Measurements from ENCODE around the gene FGF12.
A peak's percentile ranks its signal among the peaks of the same experiment; 100 is the strongest.

The FGF12 gene

DNA sequence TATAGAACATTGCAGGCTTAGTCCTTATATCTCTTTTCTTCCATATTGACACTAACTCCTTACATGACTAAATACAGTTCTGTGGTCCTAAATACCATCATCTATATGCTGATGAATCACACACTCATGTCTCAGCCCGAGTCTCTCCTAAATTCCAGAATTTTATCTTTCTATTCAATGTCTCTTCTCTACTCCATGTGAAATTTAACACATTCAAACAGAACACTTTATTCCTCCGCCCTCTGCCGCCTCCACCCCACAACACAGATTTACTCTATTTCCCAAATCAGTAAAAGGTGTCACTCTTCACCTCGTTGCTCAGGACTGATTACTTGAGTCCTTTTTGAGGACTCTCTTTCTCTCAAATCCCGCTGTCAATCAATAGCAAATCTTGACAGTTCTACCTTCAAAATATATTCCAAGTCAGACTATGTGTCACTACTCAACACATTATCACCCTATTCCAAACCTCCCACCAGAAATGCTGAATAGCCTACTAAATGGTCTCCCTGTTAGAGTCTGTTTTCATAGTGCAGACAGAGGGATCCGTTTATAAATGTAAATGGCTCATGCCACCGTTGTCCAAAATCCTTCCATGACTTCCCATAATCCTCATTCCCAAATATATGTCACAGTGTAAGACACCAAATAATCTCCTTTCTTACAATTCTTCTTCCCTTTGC, 230.3 kb downstream of the FGF12 start:
- no peak for DNase-seq (ENCODE audit: low spot score)

DNA sequence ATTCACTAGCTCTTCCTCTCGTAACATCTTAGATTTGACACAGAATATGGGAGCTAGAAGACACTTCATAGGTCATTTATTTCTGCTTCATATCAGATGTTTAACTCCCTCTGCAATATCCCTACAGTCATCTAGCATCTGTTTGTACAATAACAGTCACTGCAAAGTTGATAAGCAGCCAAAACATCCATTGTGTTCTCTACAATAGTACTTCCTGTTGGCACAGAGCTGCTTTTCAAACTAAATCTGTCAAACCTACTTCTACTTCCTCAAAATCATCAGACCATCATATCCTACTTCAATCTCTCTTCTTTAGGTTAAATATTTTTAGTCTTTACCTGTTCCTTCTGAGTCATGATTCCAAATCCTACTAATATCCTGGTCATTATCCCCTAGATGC, 233.2 kb downstream of the FGF12 start:
- no peak for DNase-seq (ENCODE audit: low spot score)

- DNase-seq (ENCODE audit: low spot score), result no peak
These were observed 236.6 kb downstream of the FGF12 start for GRCh38 chr3:192490720-192491119.

DNA sequence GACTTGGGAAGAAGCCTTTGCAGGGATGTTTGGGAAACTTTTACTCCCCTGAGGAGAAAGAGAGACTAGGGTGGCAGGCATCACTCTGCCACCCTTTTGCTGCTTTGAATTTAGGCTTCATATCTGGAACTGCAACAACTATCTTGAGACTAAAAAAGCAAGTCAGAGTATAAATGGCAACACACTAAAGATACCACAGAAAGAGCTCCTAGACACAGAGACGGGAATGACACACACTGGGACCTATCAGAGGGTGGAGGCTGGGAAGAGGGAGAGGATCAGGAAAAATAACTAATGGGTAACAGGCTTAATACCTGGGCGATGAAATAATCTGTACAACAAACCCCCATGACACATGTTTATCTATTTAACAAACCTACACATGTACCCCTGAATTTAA, 237.8 kb downstream of the FGF12 start:
- no peak for DNase-seq (ENCODE audit: low spot score)

DNA sequence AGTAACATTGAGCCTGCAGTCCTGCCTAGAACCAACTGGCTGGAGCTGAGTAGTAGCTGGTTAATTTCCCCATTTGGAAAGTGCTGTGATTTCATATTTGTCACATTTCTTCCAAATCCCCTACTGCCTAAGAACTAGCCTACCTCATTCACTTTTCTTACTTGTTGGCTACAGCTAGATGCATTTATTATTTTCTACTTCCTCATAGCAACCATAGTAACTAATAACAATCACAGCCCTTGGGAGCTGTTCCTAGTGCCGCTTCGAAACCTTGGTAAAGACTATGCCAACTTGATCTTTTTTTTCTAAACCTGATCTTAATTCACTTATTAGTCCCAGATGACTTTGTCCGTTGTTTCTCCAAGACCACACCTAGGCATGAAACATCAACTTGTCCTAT, 240.3 kb downstream of the FGF12 start:
- DNase-seq (ENCODE audit: low spot score), result no peak

DNA sequence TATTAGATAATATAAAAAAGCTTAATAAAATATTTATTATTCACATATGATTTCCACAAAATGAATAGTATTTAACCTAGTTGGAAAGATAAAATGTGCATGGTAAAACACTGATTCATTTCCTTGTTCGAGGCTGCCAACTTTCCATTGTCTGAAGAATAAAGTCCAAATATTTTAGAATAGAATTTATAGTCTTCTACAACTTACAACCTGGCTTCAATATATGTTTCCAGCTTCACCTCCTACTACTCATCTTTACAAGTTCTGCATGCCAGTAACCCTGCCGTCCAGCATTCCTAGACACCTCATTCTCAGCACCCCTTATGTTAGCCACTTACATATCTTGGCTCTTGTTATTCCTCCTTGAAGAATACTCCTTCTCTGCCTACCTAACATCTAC, 244.5 kb downstream of the FGF12 start:
- no peak for DNase-seq (ENCODE audit: low spot score)

- no peak for DNase-seq (ENCODE audit: low spot score)
These were observed 244.9 kb downstream of the FGF12 start for GRCh38 chr3:192482391-192482790.

- no peak for DNase-seq (ENCODE audit: low spot score)
These were observed 245.7 kb downstream of the FGF12 start for GRCh38 chr3:192481638-192482037.

DNA sequence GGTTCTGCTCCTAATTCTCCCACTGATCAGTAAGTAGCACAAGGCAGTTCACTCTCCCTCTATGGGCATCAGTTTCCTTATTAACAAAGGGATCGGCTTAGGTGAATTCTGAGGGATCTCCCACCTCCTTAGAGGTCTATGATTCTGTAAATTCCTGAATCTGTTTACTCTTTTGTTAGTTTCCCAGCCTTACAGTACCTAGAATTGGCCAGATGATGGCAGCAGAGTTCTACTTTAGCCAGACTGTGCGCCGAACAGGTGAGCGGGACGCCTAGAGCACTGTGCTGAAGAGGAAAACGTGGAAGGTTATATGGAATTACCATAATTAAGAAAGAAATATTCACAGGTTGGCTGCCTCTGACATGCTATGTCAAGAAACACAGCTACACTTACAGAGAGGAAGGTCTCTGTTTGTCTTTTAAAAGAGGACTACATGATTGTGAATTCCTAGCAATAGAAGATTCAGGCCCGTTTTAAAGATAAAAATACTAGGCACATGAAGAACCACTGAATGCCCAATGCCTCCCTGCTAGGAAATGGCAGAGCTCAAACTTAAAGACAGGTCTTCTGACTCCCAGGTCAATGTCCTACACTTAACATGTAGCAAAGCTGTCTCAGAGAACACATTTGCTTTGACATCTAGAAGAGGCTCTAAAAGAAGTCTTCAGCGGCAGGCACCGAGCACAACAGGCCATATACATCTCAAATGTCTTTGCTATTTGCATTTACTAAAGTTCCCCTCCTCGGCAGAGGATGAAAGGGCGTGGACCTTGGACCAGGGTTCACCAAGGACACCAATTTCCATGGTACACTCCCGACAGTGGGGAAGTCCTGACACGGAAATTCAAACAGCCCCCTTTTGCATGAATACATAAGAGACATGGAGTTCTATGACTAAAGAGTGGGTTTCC, 259.9 kb downstream of the FGF12 start:
- DNase-seq (ENCODE audit: low spot score), result no peak

DNA sequence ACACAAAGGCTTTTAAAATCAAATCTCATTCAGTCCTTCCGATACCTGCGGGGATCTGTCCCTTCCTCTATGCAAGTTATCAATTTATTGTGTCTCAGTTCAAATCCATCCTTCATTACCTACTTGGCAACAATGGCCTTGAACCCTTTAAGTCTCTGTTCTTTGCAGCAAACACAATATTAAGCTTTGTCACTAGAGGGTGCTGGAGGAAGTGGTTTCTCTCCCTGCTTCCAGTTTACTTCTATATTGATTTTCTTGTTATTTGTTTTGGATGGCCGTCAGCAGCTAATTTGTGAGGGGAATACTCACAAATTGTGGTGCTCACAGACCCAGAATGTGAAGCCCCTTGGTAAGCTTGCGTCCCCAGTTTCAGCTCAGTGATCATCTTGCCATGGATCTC, 278.3 kb downstream of the FGF12 start:
- no peak for DNase-seq (ENCODE audit: low spot score)

DNA sequence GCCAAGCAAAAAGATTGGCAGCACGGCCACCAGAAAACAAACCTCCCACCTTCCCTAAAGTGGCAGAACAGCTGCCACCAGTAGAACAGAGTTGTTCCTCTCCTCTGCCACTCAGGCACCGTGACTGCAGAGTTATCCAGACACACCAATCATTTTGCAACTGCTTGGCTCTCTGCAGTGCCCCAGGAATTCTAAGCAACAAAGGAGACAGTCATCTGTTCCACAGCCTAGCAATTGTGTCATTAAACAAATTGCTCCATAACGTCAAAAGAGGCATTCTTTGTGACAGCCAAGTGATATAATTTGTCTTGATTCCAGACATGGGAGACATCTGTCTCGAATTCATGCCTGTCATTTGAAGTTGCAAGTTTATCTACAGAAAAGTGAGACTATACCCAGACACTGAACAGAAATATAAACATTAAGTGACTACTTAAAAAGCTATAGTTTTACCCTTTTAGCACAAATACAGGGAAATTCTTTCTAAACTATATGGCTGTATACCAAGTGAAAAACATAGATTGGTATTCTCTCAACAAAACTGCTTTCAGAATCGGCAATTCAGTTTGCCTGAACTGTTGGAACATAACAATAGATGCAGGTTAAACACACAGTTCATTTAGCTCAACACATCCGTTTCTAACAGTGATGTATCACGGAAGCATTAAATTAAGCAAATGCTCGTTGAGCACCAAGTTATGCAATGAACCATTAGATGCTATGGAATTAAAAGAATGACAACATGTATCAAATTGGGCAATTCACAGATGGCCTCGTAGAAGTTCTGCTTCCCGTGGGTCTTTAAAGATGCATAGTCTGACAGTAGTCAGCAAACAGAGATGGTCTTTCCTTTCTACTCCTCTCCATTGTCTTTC, 281.3 kb downstream of the FGF12 start:
- DNase-seq (ENCODE audit: low spot score), result no peak

DNA sequence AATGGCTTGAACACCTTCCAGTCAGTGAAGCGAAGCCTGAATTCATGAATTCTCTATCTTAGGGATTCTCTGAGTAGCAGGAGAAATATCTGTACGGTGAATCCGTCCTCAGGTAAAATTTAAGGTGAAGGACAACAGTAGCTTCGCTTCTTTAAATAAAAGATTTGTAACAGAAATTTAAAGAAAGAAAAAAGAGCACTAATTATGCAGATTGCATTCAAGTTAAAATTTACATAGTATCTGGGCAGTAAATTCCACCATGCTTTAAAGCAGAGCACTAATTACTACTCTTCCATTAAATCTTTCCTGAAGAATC, 282.6 kb downstream of the FGF12 start:
- no peak for DNase-seq (ENCODE audit: low spot score)

DNA sequence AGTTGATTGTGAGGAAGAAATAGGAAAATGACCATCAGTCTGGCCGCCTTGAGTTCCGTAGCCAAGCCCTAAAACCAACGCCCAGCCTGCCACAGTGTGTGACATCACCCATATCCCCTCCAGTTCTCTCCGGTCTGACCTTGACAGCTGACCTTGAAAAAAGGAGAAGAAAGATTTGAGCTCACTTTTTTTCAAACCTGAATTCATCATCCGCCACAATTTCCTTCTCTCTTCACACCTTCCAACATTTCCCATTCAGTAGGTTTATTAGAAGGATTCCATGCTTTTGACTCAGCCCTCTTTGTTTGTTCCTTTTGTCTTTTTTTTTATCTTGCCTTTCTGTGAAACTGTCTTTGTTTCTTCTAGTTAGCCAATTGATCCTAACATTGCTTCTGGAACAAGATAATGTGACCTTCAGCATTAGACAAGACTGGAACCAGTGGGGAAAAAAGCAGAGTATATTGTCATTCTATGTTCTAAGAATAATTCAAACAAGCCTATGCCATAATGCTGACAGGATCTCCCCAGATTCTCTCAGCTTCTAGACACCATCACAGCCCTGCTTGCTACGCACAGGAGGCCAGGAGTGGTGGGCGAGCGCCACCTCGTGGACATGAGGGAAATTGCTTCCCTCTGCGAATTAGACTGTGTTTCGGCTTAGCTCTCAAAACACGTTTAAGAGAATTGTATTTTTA, 283.1 kb downstream of the FGF12 start:
- DNase-seq (ENCODE audit: low spot score), result peak; percentile 74

- DNase-seq (ENCODE audit: low spot score), result no peak
These were observed 292.1 kb downstream of the FGF12 start for GRCh38 chr3:192435241-192435640.

- DNase-seq (ENCODE audit: low spot score), result no peak
These were observed 293.2 kb downstream of the FGF12 start for GRCh38 chr3:192434186-192434585.

DNA sequence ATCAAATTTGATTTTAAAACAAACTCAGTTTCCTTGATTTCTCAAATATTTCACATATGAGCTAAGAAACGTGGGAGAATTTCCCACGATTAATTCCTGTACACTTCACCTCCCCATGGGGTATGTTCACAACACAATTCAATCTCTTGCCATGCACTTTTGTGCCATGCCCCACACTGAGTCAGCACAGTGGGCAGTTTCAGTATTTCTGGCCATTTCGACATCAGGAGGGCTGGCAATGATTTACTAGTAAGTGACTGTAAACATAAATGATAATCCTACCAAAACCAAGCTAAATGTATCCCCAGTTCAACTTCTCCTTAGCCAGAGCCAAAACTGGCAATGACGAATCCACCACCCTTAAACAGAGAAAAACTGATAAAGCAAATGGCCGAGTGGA, 293.6 kb downstream of the FGF12 start:
- DNase-seq (ENCODE audit: low spot score), result no peak

DNA sequence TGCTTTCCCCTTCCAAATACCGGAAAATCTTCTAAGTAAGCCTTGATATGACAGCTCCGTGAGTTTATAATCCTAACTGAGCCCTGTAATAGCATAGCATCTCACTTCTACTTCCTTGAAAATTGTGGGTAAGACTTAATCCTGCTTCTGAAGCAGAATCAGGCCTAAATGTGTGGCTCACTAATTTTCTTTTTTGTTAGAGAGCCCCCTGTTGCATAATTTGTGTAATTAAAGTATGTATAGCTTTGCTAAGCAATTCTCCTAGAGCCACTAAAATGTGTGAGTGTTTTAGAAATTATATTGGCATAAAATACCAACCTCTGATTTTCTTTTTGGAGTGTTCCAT, 304.4 kb downstream of the FGF12 start:
- DNase-seq (ENCODE audit: low spot score), result no peak

DNA sequence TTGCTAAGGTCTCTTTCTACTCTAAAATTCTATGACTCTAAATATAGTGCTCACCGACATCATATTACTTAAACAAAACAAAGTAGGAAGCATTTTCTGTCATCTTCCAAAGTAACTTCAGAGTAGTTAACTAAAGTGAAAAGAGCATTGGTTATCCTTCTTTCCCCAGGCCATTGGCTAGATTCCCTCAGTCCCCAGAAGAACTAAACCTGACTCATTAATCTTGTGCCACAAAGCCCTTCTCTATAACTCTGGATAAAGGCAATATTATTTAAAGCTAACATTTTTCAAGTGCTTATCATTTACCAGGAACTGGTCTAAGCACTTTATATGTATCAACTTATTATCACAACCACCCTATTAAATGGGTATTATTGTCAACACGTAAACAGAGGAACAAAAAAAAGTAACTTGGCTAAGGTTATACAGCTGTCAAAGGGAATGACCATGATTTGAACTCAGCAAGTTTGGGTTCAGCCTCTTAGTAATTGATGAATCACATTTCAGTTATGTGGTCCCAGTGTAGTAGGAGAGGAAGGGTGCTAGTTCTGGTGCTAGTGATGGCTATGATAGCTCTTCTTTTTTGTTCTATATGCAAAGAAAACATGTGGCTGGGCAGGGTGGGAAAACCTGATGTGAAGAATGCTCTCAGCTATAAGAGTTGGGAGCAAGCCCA, 304.9 kb downstream of the FGF12 start:
- DNase-seq (ENCODE audit: low spot score), result no peak

DNA sequence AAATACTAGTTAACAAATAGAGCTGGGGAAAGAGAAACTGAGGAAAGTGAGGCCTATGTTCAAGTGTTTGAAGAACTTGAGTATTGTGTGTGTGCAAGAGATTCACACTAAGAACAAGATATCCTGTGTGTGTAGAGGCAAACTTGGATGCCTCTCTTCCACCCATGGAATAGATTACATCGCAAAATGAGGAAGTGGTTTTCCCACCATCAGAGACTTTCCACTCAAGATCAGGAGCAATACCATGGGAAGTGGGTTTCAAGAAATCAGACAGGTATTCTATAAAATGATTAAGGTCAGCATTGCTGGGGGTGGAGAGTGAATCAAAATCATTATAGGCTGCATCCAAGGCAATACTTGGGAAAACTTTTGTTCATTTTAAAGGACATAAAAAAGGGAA, 308.0 kb downstream of the FGF12 start:
- DNase-seq (ENCODE audit: low spot score), result no peak

GRCh38 chr3:192417559-192418055, 309.7 kb downstream of the FGF12 start:
- DNase-seq (ENCODE audit: low spot score), result no peak

DNA sequence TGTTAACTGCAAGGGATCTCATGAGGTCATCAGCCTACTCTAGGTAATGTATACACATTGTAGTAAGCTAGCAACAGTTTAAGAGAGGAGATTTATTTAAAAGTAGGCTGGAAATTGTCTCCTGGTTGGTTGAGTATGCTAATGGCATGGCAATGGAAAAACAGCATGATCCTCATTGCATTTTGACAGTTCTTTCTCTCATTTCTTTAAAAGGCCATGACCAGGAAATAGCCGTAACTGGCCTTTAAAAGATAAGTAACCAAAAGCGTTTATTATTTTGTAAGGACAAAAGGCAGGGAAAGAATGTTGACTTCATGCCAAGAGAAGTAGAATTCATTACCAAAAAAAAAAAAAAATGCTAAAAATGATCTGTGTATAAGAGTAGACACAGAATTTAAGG, 310.3 kb downstream of the FGF12 start:
- no peak for DNase-seq (ENCODE audit: low spot score)

Measured in left forelimb (tissue), 1 donor.